Mucosa of rectum (tissue), 2 donors: ENCODE data around the gene CACNA1E.

Experiments
- H3K27ac ChIP-seq, 2 donors: one replicate each; pipeline ENCODE4 v1.7.0; 2013; ENCODE audit warnings: inconsistent platforms in 2 of 2, low read depth in 2 of 2, low read length in 2 of 2
- H3K27me3 ChIP-seq, 2 donors: one replicate each; pipeline ENCODE4 v1.7.0; 2013; ENCODE audit warnings: low read length in 2 of 2; ENCODE audit not compliant: control insufficient read depth in 2 of 2, insufficient read depth in 2 of 2
- H3K36me3 ChIP-seq, 2 donors: one replicate each; pipeline ENCODE4 v1.7.0; 2013; ENCODE audit warnings: low read length in 2 of 2; ENCODE audit not compliant: control insufficient read depth in 2 of 2, insufficient read depth in 2 of 2
- H3K4me1 ChIP-seq, 2 donors: one replicate each; pipeline ENCODE4 v1.7.0; 2013; ENCODE audit warnings: low read length in 2 of 2, mild to moderate bottlenecking in 1 of 2; ENCODE audit not compliant: control insufficient read depth in 2 of 2, insufficient read depth in 2 of 2
- H3K4me3 ChIP-seq, 2 donors: one replicate each; pipeline ENCODE4 v1.7.0; 2013; ENCODE audit warnings: low read length in 2 of 2
- H3K9ac ChIP-seq, 2 donors: one replicate each; pipeline ENCODE4 v1.7.0; 2013; ENCODE audit warnings: low read length in 2 of 2, low read depth in 1 of 2, mild to moderate bottlenecking in 1 of 2
- H3K9me3 ChIP-seq, 2 donors: one replicate each; pipeline ENCODE4 v1.7.0; 2013; ENCODE audit warnings: low read length in 2 of 2; ENCODE audit not compliant: control insufficient read depth in 2 of 2
- donor health status: healthy.
- donor health status: Normal muscosa, but diverticular disease.

The CACNA1E gene

GRCh38 chr1:181662606-181663005 lies 179.3 kb downstream of the CACNA1E start:
- Histone ChIP-seq H3K4me3 (no peak overlapping the region), H3K9ac (no peak overlapping the region), H3K4me1 (no peaks in the 10 kb centered on the region), H3K36me3 (no peaks in the 10 kb centered on the region), H3K9me3 (no peaks in the 10 kb centered on the region), H3K27ac (no peak overlapping the region), H3K27me3 (no peaks in the 10 kb centered on the region)

- no peak overlapping the region for H3K4me3 ChIP-seq
Observed at GRCh38 chr1:181664543-181664942, 181.2 kb downstream of the CACNA1E start.

GRCh38 chr1:181669246-181669645 lies 185.9 kb downstream of the CACNA1E start:
- Histone ChIP-seq H3K27ac (no peak overlapping the region), H3K27me3 (no peaks in the 10 kb centered on the region), H3K4me3 (no peak overlapping the region), H3K36me3 (no peaks in the 10 kb centered on the region), H3K9me3 (no peaks in the 10 kb centered on the region), H3K9ac (no peak overlapping the region), H3K4me1 (no peaks in the 10 kb centered on the region)

More at GRCh38 chr1:181664543-181664942, 181.2 kb downstream of the CACNA1E start:
- no peaks in the 10 kb centered on the region for H3K36me3 ChIP-seq
- no peaks in the 10 kb centered on the region for H3K4me1 ChIP-seq
- H3K27me3 ChIP-seq = no peaks in the 10 kb centered on the region
- no peak overlapping the region for H3K9ac ChIP-seq
- H3K27ac ChIP-seq = no peak overlapping the region
- no peaks in the 10 kb centered on the region for H3K9me3 ChIP-seq

- Histone ChIP-seq H3K4me3 (no peak overlapping the region), H3K36me3 (no peaks in the 10 kb centered on the region), H3K9ac (no peak overlapping the region), H3K4me1 (no peaks in the 10 kb centered on the region), H3K9me3 (no peaks in the 10 kb centered on the region), H3K27ac (no peak overlapping the region), H3K27me3 (no peaks in the 10 kb centered on the region)
Observed at GRCh38 chr1:181674617-181675016, 191.3 kb downstream of the CACNA1E start.

GRCh38 chr1:181675091-181675917 lies 192.0 kb downstream of the CACNA1E start:
- Histone ChIP-seq H3K36me3 (no peaks in the 10 kb centered on the region), H3K4me3 (no peak overlapping the region), H3K27me3 (no peaks in the 10 kb centered on the region), H3K4me1 (no peaks in the 10 kb centered on the region), H3K27ac (no peak overlapping the region), H3K9me3 (no peaks in the 10 kb centered on the region), H3K9ac (no peak overlapping the region)

GRCh38 chr1:181675918-181676190 lies 192.5 kb downstream of the CACNA1E start:
- H3K27ac ChIP-seq = no peak overlapping the region
- no peak overlapping the region for H3K9ac ChIP-seq
- no peaks in the 10 kb centered on the region for H3K27me3 ChIP-seq
- no peaks in the 10 kb centered on the region for H3K36me3 ChIP-seq
- no peak overlapping the region for H3K4me3 ChIP-seq
- no peaks in the 10 kb centered on the region for H3K9me3 ChIP-seq
- H3K4me1 ChIP-seq = no peaks in the 10 kb centered on the region

- Histone ChIP-seq H3K27me3 (no peaks in the 10 kb centered on the region), H3K9me3 (no peaks in the 10 kb centered on the region), H3K4me3 (no peak overlapping the region), H3K36me3 (no peaks in the 10 kb centered on the region), H3K4me1 (no peaks in the 10 kb centered on the region), H3K9ac (no peak overlapping the region), H3K27ac (no peak overlapping the region)
Observed at GRCh38 chr1:181676269-181676668, 193.0 kb downstream of the CACNA1E start.

GRCh38 chr1:181680332-181680731 lies 197.0 kb downstream of the CACNA1E start:
- H3K9ac ChIP-seq = no peak overlapping the region
- H3K9me3 ChIP-seq = no peaks in the 10 kb centered on the region
- no peak overlapping the region for H3K4me3 ChIP-seq
- H3K27me3 ChIP-seq = no peaks in the 10 kb centered on the region
- no peaks in the 10 kb centered on the region for H3K4me1 ChIP-seq
- no peaks in the 10 kb centered on the region for H3K36me3 ChIP-seq
- no peak overlapping the region for H3K27ac ChIP-seq

GRCh38 chr1:181680871-181681270 lies 197.6 kb downstream of the CACNA1E start:
- Histone ChIP-seq H3K27me3 (no peaks in the 10 kb centered on the region), H3K9ac (no peak overlapping the region), H3K27ac (no peak overlapping the region), H3K36me3 (no peaks in the 10 kb centered on the region), H3K4me1 (no peaks in the 10 kb centered on the region), H3K4me3 (no peak overlapping the region), H3K9me3 (no peaks in the 10 kb centered on the region)

GRCh38 chr1:181685211-181685610 lies 201.9 kb downstream of the CACNA1E start:
- Histone ChIP-seq H3K4me1 (no peaks in the 10 kb centered on the region), H3K4me3 (no peak overlapping the region), H3K9ac (no peak overlapping the region), H3K27me3 (no peaks in the 10 kb centered on the region), H3K9me3 (no peaks in the 10 kb centered on the region), H3K27ac (no peak overlapping the region), H3K36me3 (no peaks in the 10 kb centered on the region)
